Lung (tissue), 12 donors: ENCODE measurements around the gene MT4. TPM values are rescaled to one million over a fixed set of nuclear protein-coding genes. Genes with fewer than 3 reads are reported as not detected.
"Not testable (repeated sequence)": the region's sequence is repeated elsewhere in the genome, so short reads cannot be mapped to it uniquely, and the experiment has no call there.

Source experiments
- ATAC-seq: fragments of 200-7000 bp; cut with Tn5 transposase; one replicate; pipeline ENCODE4 v1.9.1; 2020; ENCODE audit warnings: moderate number of reproducible peaks; ENCODE audit not compliant: insufficient read depth, low FRiP score
- DNase-seq, 3 donors: peaks; one replicate each; pipeline ENCODE4 v3.0.0-alpha.2; 2013 to 2017
- H3K27ac ChIP-seq, 2 donors: one replicate each; pipeline ENCODE4 v1.5.1; 2013; ENCODE audit warnings: mild to moderate bottlenecking in 2 of 2, moderate library complexity in 2 of 2, control low read depth in 1 of 2, inconsistent platforms in 1 of 2, low read depth in 1 of 2, low read length in 1 of 2
- H3K27me3 ChIP-seq, 3 donors: one replicate each; pipeline ENCODE4 v1.5.1; 2013; ENCODE audit warnings: low read length in 2 of 3; ENCODE audit not compliant: control insufficient read depth in 3 of 3, insufficient read depth in 3 of 3
- H3K36me3 ChIP-seq, 4 donors: one replicate each; pipeline ENCODE4 v1.5.1; 2013; ENCODE audit warnings: low read length in 4 of 4, mild to moderate bottlenecking in 1 of 4, moderate library complexity in 1 of 4; ENCODE audit not compliant: control insufficient read depth in 4 of 4, insufficient read depth in 4 of 4
- H3K4me1 ChIP-seq, 5 donors: one replicate each; pipeline ENCODE4 v1.5.1; 2013; ENCODE audit warnings: low read length in 5 of 5, mild to moderate bottlenecking in 2 of 5, moderate library complexity in 1 of 5; ENCODE audit not compliant: control insufficient read depth in 5 of 5, insufficient read depth in 5 of 5
- H3K4me3 ChIP-seq: one replicate; pipeline ENCODE4 v1.5.1; 2013; ENCODE audit warnings: mild to moderate bottlenecking, control low read depth, moderate library complexity
- H3K9ac ChIP-seq, 2 donors: one replicate each; pipeline ENCODE4 v1.5.1; 2013; ENCODE audit warnings: low read length in 2 of 2, control low read depth in 1 of 2; ENCODE audit not compliant: insufficient read depth in 1 of 2
- H3K9me3 ChIP-seq, 4 donors: one replicate each; pipeline ENCODE4 v1.5.1; 2013; ENCODE audit warnings: low read length in 3 of 4, mild to moderate bottlenecking in 1 of 4, moderate library complexity in 1 of 4; ENCODE audit not compliant: control insufficient read depth in 4 of 4, insufficient read depth in 3 of 4
- WGBS, 2 donors: extraction: QIAGEN DNeasy Blood & Tissue Kit; methylation state at CpG; one replicate each; pipeline ENCODE4 v1.1.7; 2013; 5-methylcytosine and 5-hydroxymethylcytosine counted together
- polyA plus RNA-seq, 2 donors: library from polyadenylated mRNA; stranded (reverse); fragments of 200-250 nt; gene quantifications; one replicate each; pipeline ENCODE4 v1.2.1, GENCODE V29; 2013
- total RNA-seq, 2 donors: library from RNA; depleted of rRNA in 1 of 2; stranded (reverse); fragments of >200 nt in 1 of 2; gene quantifications; one replicate each; pipeline ENCODE4 v1.2.1, GENCODE V29; 2014 to 2021
- TF ChIP-seq, protein P1 (sequence below): IDR thresholded peaks from 2 replicates; pipeline ENCODE4 v1.5.1; 2012; ENCODE audit warnings: mild to moderate bottlenecking; ENCODE audit errors: control extremely low read depth, extremely low read depth
- donor health status: control.
- donor health status: control.
- donor health status: Bipolar disorder and iron deficiency.
- donor health status: healthy.
- donor health status: DM: yes; HTN: yes; CAD: no.

MT4 gene
- total and polyA plus RNA-seq, 4 donors: not detected

GRCh38 chr16:56576585-56577299 lies 11.9 kb downstream of the MT4 start:
- peak; percentile 34 to 56 (median 42) for DNase-seq
- TF ChIP-seq, protein P1, sequence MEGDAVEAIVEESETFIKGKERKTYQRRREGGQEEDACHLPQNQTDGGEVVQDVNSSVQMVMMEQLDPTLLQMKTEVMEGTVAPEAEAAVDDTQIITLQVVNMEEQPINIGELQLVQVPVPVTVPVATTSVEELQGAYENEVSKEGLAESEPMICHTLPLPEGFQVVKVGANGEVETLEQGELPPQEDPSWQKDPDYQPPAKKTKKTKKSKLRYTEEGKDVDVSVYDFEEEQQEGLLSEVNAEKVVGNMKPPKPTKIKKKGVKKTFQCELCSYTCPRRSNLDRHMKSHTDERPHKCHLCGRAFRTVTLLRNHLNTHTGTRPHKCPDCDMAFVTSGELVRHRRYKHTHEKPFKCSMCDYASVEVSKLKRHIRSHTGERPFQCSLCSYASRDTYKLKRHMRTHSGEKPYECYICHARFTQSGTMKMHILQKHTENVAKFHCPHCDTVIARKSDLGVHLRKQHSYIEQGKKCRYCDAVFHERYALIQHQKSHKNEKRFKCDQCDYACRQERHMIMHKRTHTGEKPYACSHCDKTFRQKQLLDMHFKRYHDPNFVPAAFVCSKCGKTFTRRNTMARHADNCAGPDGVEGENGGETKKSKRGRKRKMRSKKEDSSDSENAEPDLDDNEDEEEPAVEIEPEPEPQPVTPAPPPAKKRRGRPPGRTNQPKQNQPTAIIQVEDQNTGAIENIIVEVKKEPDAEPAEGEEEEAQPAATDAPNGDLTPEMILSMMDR: peak; percentile 80
- Histone ChIP-seq H3K4me3 (no peak overlapping the region), H3K9ac (no peak overlapping the region), H3K4me1 (no peaks in the 10 kb centered on the region), H3K9me3 (no peaks in the 10 kb centered on the region), H3K36me3 (no peaks in the 10 kb centered on the region), H3K27ac (no peak overlapping the region), H3K27me3 (no peaks in the 10 kb centered on the region)
- 32 to 33% methylated on average over 8 of the region's 8 CpGs for WGBS, 2 donors
- ATAC-seq: peak; percentile 97

- Histone ChIP-seq H3K27ac (no peak overlapping the region), H3K4me1 (no peaks in the 10 kb centered on the region), H3K27me3 (no peaks in the 10 kb centered on the region), H3K36me3 (no peaks in the 10 kb centered on the region), H3K9me3 (no peaks in the 10 kb centered on the region), H3K9ac (no peak overlapping the region), H3K4me3 (no peak overlapping the region)
- ATAC-seq (no peak), DNase-seq (no peak)
- TF ChIP-seq, protein P1: no peak
- WGBS, 2 donors: 78 to 82% methylated on average over 4 of the region's 4 CpGs
Observed at GRCh38 chr16:56577300-56577625, 12.4 kb downstream of the MT4 start.

DNA sequence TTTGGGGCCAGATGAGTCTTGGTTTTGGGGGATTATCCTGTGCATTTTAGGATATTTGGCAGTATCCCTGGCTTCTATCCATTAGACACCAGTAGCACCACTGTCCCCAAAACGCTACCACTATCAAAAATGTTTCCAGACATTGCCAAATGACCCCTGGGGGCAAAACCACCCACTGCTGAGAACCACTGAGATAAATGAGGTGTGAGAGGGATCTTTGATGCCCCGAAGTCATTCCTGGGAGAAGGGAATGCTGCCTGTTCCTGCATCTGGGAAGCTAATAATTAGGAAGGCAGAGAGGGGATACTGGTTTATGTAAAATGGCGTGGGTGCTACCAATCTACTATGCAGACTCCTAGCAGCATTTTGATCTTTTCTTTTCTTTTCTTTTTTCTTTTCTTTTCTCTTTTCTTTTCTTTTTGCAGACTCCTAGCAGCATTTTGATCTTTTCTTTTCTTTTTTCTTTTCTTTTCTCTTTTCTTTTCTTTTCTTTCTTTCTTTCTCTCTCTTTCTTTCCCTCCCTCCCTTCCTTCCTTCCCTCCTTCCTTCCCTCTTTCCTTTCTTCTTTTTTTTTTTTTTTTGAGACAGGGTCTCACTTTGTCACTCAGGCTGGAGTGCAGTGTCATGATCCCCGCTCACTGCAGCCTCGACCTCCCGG lies 15.6 kb downstream of the MT4 start:
- WGBS, 2 donors: 81 to 87% methylated on average over 6 of the region's 6 CpGs
- Histone ChIP-seq H3K9ac (no peak overlapping the region), H3K27me3 (no peaks in the 10 kb centered on the region), H3K4me1 (no peaks in the 10 kb centered on the region), H3K4me3 (no peak overlapping the region), H3K36me3 (no peaks in the 10 kb centered on the region), H3K9me3 (no peaks in the 10 kb centered on the region), H3K27ac (no peak overlapping the region)
- TF ChIP-seq, protein P1: no peak
- no peak for DNase-seq
- no peak for ATAC-seq

- H3K4me3 ChIP-seq, H3K9ac ChIP-seq, DNase-seq, H3K36me3 ChIP-seq, H3K27ac ChIP-seq, H3K4me1 ChIP-seq, ATAC-seq, H3K9me3 ChIP-seq: not testable (repeated sequence)
- peaks cover 0 to 17% (median 11%) of the 10 kb centered on the region in 3 donors for H3K27me3 ChIP-seq
- 96 to 97% methylated on average over 2 of the region's 2 CpGs for WGBS, 2 donors
Observed at GRCh38 chr16:56582911-56583310, 18.0 kb downstream of the MT4 start.
